HuH-7.5 (cell line): ENCODE data around the gene WSCD1.
A peak's percentile ranks its signal among the peaks of the same experiment; 100 is the strongest.

Source experiments
- DNase-seq: peaks from one replicate; pipeline ENCODE4 v3.0.0; 2011; ENCODE audit warnings: low spot score

The WSCD1 gene

GRCh38 chr17:6069539-6070429, at the start of gene WSCD1:
WSCD1 (plus strand) TSS chr17:6070379; CDS start chr17:6080659, 10,280 bp downstream.
- peak; percentile 61 for DNase-seq

- DNase-seq, result no peak
Observed at GRCh38 chr17:6021011-6021400, 49.2 kb upstream of the WSCD1 start.

- no peak for DNase-seq
Observed at GRCh38 chr17:6021627-6022026, 48.6 kb upstream of the WSCD1 start.

- DNase-seq, result no peak
Observed at GRCh38 chr17:6023036-6023831, 46.9 kb upstream of the WSCD1 start.

DNA sequence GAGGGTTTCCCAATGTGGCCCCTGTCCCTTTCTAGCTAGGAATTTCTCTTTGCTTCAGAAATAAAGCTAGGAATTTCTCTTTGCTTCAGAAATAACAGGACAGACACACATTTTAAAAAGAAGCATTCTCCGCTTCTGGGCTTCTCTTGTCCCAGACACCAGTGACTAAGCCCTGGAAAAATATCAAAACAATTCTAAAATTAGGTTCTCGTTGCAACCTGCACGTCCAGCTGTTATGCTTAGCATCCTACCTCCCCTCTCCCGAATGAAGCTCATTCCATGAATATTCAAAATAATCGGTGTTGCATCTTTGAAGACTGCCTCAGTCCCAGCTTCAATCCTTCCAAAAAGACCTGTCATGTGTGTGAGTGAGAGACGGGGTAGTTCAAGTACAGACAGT, 45.6 kb upstream of the WSCD1 start:
- no peak for DNase-seq

DNA sequence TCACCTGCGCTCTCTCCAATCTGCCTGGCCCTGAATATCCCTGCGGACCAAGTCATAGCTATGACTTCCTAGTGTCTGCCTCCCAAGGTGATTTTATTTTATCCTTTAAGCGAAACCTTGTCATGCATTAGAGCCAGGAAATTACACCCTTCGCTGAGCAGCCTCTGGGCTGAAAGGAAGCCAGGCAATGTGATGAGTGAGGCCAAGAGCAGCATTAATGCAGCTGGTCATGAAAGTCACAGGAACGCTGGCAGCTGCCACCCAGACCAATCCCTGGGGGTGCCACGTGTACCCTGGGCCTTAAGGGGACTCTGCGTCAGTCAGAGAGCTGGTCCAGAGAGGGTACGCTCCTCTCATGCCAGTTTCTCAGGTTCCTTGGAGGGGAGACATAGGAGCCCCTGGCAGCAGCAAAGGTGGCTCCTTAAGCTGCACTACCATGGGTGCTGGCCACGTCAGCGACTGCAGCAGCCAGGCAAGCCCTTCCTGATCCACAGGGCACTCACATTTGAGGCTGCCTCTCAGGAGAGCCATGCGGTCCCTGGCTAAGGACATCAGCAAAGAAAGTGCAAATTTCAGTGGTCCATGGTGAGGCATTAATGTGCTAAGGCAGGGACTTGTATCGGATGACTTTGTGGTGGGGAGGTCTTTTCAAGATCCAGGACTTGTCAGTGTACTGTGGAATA, 42.7 kb upstream of the WSCD1 start:
- no peak for DNase-seq

- no peak for DNase-seq
Observed at GRCh38 chr17:6028294-6028693, 41.9 kb upstream of the WSCD1 start.

GRCh38 chr17:6035801-6036394, 34.3 kb upstream of the WSCD1 start:
- no peak for DNase-seq

GRCh38 chr17:6040504-6040903, 29.7 kb upstream of the WSCD1 start:
- DNase-seq, result peak; percentile 33

GRCh38 chr17:6041246-6041645, 28.9 kb upstream of the WSCD1 start:
- DNase-seq, result peak; percentile 42

- DNase-seq, result no peak
Observed at GRCh38 chr17:6043405-6043804, 26.8 kb upstream of the WSCD1 start.

- DNase-seq, result no peak
Observed at GRCh38 chr17:6044261-6044660, 25.9 kb upstream of the WSCD1 start.

- no peak for DNase-seq
Observed at GRCh38 chr17:6045621-6046357, 24.4 kb upstream of the WSCD1 start.

GRCh38 chr17:6046431-6046830, 23.7 kb upstream of the WSCD1 start:
- DNase-seq, result no peak

- DNase-seq, result no peak
Observed at GRCh38 chr17:6046931-6047330, 23.2 kb upstream of the WSCD1 start.

DNA sequence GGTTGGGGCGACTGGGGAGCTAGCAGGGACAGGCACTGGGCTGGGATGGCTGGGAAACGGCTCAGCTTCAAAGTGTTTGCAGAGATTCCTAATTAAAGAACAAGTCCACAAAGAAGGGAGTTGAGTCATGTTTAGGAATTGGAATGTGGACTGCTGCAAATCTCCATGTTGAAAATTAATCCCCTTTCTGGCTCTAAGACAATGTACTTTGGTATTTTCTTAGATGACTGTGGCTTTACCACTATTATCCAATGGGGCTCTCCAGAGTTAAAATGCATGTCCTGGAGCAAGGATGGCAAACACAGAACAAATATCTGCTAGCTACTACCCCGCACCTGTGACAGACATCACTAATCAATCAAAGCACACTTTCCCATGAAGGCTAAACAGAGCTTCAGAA, 22.2 kb upstream of the WSCD1 start:
- DNase-seq, result no peak

- DNase-seq, result no peak
Observed at GRCh38 chr17:6048486-6048885, 21.7 kb upstream of the WSCD1 start.

DNA sequence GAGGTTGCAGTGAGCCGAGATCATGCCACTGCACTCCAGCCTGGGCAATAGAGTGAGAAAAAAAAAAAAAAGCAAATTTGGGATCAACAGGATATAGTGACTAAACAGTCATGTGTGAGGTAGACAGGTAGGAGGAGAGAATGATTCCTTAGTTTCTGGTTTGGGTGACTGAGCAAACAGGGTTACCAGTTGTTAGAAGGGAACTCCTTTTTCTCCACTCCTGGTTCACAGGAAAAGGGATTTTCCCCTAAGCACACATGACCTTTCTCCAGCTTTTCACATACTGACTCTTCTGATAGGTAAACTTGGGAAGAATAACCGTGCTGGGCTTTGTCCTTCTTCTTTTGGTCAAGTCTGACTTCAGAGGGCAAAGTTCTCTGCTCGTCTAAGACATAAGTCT, 17.3 kb upstream of the WSCD1 start:
- DNase-seq, result no peak

DNA sequence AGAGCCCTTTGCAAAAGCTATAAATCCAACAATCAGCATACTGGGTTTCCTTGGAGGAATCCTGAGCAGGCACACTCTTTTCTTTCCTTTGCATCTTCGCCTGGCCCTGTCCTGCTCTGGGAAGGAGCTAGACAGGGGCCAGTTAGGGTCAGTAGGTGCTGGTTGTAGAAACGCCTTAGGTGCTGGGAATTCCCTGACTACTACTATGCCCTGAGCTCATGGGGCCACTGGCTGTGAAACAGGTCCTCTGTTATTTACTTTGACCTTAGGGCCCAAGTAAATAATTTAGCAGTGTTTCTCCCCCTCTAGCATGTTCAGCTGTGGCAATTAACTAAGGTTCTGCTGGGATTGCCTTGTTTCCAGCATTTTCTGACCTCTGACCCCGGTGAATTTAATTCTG, 15.8 kb upstream of the WSCD1 start:
- no peak for DNase-seq

- no peak for DNase-seq
Observed at GRCh38 chr17:6056104-6056503, 14.1 kb upstream of the WSCD1 start.

DNA sequence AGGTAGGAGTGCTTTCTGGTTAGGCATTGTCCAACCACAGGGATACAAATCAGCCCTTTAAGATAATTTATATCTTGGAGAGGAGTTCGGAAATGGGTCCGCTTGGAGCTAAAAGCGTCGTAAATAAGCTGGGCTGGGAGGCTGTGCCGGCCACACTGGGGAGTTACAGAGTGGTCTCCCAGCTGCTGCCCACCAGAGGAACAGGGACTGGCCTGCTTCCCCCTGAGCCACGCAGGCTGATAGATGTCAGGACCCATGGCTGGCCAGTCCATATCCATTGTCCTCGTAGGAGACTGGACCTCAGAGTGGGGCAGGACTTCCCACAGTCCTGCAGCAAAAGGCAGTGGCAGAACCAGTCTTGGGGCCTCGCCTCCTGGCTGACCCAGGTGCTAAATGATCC, 12.6 kb upstream of the WSCD1 start:
- no peak for DNase-seq

DNA sequence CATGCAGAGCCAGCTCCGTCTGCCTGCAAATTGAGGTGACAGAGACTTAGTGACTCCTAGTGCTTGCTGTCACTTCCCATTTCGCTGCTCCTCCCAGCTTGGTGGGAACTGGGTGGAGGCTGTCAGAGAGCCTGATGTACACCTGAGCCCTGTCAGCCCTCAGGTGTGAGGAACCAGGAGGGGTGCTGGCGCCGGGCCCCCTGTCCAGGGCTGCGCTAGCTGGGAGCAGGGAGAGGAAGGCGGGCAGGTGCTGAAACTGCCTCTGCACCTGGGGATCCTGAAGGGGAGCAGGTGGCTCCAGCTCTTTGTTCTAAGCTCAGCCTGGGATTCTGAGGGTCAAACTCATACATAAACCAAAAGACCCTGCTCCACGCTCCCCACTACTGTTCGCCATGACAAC, 10.8 kb upstream of the WSCD1 start:
- no peak for DNase-seq
